DMS153 (cell line): ENCODE data around the gene JARID2.

ENCODE experiments used
- DNase-seq: peaks from one replicate; lab custom pipeline; 2025; lab: John Stamatoyannopoulos, UW

The JARID2 gene

GRCh38 chr6:15420959-15421438, 175.1 kb downstream of the JARID2 start:
- no peak for DNase-seq

- no peak for DNase-seq
Observed at GRCh38 chr6:15421945-15422733, 176.3 kb downstream of the JARID2 start.

GRCh38 chr6:15423286-15423993, 177.6 kb downstream of the JARID2 start:
- DNase-seq: no peak

GRCh38 chr6:15425947-15426346, 180.1 kb downstream of the JARID2 start:
- no peak for DNase-seq

- no peak for DNase-seq
Observed at GRCh38 chr6:15426395-15426794, 180.5 kb downstream of the JARID2 start.

- no peak for DNase-seq
Observed at GRCh38 chr6:15426901-15427300, 181.0 kb downstream of the JARID2 start.

GRCh38 chr6:15427331-15428070, 181.6 kb downstream of the JARID2 start:
- no peak for DNase-seq

GRCh38 chr6:15429141-15430110, 183.6 kb downstream of the JARID2 start:
- DNase-seq: no peak

GRCh38 chr6:15430186-15430585, 184.3 kb downstream of the JARID2 start:
- DNase-seq: no peak

GRCh38 chr6:15430931-15431405, 185.1 kb downstream of the JARID2 start:
- no peak for DNase-seq

- no peak for DNase-seq
Observed at GRCh38 chr6:15431762-15432483, 186.1 kb downstream of the JARID2 start.

GRCh38 chr6:15433511-15433861, 187.6 kb downstream of the JARID2 start:
- DNase-seq: no peak

- DNase-seq: peak; percentile 52
Observed at GRCh38 chr6:15434263-15434662, 188.4 kb downstream of the JARID2 start.

GRCh38 chr6:15434823-15435380, 189.0 kb downstream of the JARID2 start:
- DNase-seq: no peak

GRCh38 chr6:15435468-15435867, 189.6 kb downstream of the JARID2 start:
- no peak for DNase-seq

GRCh38 chr6:15436451-15436850, 190.6 kb downstream of the JARID2 start:
- no peak for DNase-seq

- DNase-seq: no peak
Observed at GRCh38 chr6:15437090-15437635, 191.3 kb downstream of the JARID2 start.

- DNase-seq: no peak
Observed at GRCh38 chr6:15439410-15440025, 193.6 kb downstream of the JARID2 start.

- DNase-seq: no peak
Observed at GRCh38 chr6:15440040-15440439, 194.2 kb downstream of the JARID2 start.
